ENCODE results near the gene DOCK4.

DOCK4 gene

GRCh38 chr7:111982133-111982532, 224.1 kb downstream of the DOCK4 start:
- no peak overlapping the region for H3K27ac ChIP-seq (ENCODE audit: poor library complexity, severe bottlenecking)
- ATAC-seq (ENCODE audit: low read depth), result no peak
- no peak for DNase-seq (ENCODE audit: low spot score)
- no peak overlapping the region for H3K4me3 ChIP-seq (ENCODE audit: severe bottlenecking)
- H3K4me1 ChIP-seq (ENCODE audit: insufficient read depth, poor library complexity, severe bottlenecking), result peaks cover 6% of the 10 kb centered on the region
- no peaks in the 10 kb centered on the region for H3K27me3 ChIP-seq (ENCODE audit: insufficient read depth, poor library complexity, severe bottlenecking)
- no peak for TF ChIP-seq CTCF (IDR thresholded peaks at IDR 0.05; ENCODE audit: poor library complexity, severe bottlenecking)
- H3K36me3 ChIP-seq (ENCODE audit: low read depth), result peaks cover 43% of the 10 kb centered on the region
- H3K9me3 ChIP-seq (ENCODE audit: severe bottlenecking), result no peaks in the 10 kb centered on the region

- peaks cover 39% of the 10 kb centered on the region for H3K36me3 ChIP-seq (ENCODE audit: low read depth)
Observed at GRCh38 chr7:111980725-111981124, 225.5 kb downstream of the DOCK4 start.

GRCh38 chr7:111975346-111975745, 230.9 kb downstream of the DOCK4 start:
- H3K9me3 ChIP-seq (ENCODE audit: severe bottlenecking), result no peaks in the 10 kb centered on the region
- H3K4me3 ChIP-seq (ENCODE audit: severe bottlenecking), result no peak overlapping the region
- TF ChIP-seq CTCF (IDR thresholded peaks at IDR 0.05; ENCODE audit: poor library complexity, severe bottlenecking), result no peak
- no peak for ATAC-seq (ENCODE audit: low read depth)
- peaks cover 14% of the 10 kb centered on the region for H3K36me3 ChIP-seq (ENCODE audit: low read depth)
- no peak for DNase-seq (ENCODE audit: low spot score)
- H3K27ac ChIP-seq (ENCODE audit: poor library complexity, severe bottlenecking), result no peak overlapping the region
- H3K27me3 ChIP-seq (ENCODE audit: insufficient read depth, poor library complexity, severe bottlenecking), result no peaks in the 10 kb centered on the region
- H3K4me1 ChIP-seq (ENCODE audit: insufficient read depth, poor library complexity, severe bottlenecking), result no peaks in the 10 kb centered on the region

More at GRCh38 chr7:111980725-111981124, 225.5 kb downstream of the DOCK4 start:
- ATAC-seq (ENCODE audit: low read depth), result no peak
- no peak overlapping the region for H3K4me3 ChIP-seq (ENCODE audit: severe bottlenecking)
- no peak for TF ChIP-seq CTCF (IDR thresholded peaks at IDR 0.05; ENCODE audit: poor library complexity, severe bottlenecking)
- H3K9me3 ChIP-seq (ENCODE audit: severe bottlenecking), result no peaks in the 10 kb centered on the region
- no peaks in the 10 kb centered on the region for H3K4me1 ChIP-seq (ENCODE audit: insufficient read depth, poor library complexity, severe bottlenecking)
- DNase-seq (ENCODE audit: low spot score), result no peak
- no peaks in the 10 kb centered on the region for H3K27me3 ChIP-seq (ENCODE audit: insufficient read depth, poor library complexity, severe bottlenecking)
- no peak overlapping the region for H3K27ac ChIP-seq (ENCODE audit: poor library complexity, severe bottlenecking)

- H3K4me3 ChIP-seq (ENCODE audit: severe bottlenecking), result no peak overlapping the region
- DNase-seq (ENCODE audit: low spot score) (no peak), ATAC-seq (ENCODE audit: low read depth) (no peak)
- peaks cover 11% of the 10 kb centered on the region for H3K4me1 ChIP-seq (ENCODE audit: insufficient read depth, poor library complexity, severe bottlenecking)
- no peaks in the 10 kb centered on the region for H3K36me3 ChIP-seq (ENCODE audit: low read depth)
- H3K27ac ChIP-seq (ENCODE audit: poor library complexity, severe bottlenecking), result no peak overlapping the region
- TF ChIP-seq CTCF (IDR thresholded peaks at IDR 0.05; ENCODE audit: poor library complexity, severe bottlenecking), result no peak
- no peaks in the 10 kb centered on the region for H3K27me3 ChIP-seq (ENCODE audit: insufficient read depth, poor library complexity, severe bottlenecking)
- no peaks in the 10 kb centered on the region for H3K9me3 ChIP-seq (ENCODE audit: severe bottlenecking)
Observed at GRCh38 chr7:111960984-111961383, 245.2 kb downstream of the DOCK4 start.

- Histone ChIP-seq H3K9me3 (ENCODE audit: severe bottlenecking) (no peaks in the 10 kb centered on the region), H3K4me1 (ENCODE audit: insufficient read depth, poor library complexity, severe bottlenecking) (peaks cover 13% of the 10 kb centered on the region), H3K27ac (ENCODE audit: poor library complexity, severe bottlenecking) (no peak overlapping the region), H3K36me3 (ENCODE audit: low read depth) (no peaks in the 10 kb centered on the region), H3K27me3 (ENCODE audit: insufficient read depth, poor library complexity, severe bottlenecking) (no peaks in the 10 kb centered on the region), H3K4me3 (ENCODE audit: severe bottlenecking) (no peak overlapping the region)
- TF ChIP-seq CTCF (IDR thresholded peaks at IDR 0.05; ENCODE audit: poor library complexity, severe bottlenecking), result no peak
- peak; percentile 68 for ATAC-seq (ENCODE audit: low read depth)
- peak; percentile 49 for DNase-seq (ENCODE audit: low spot score)
Observed at GRCh38 chr7:111958896-111959295, 247.3 kb downstream of the DOCK4 start.

All from RWPE2 (cell line).